ENCODE measurements around the gene ACAD10.
"Not testable (repeated sequence)": the region's sequence is repeated elsewhere in the genome, so short reads cannot be mapped to it uniquely, and the experiment has no call there.

Gene ACAD10

GRCh38 chr12:111687952-111688351 lies 2.1 kb downstream of the ACAD10 start:
- DNase-seq, result no peak

- no peak for DNase-seq
These were observed 5.4 kb downstream of the ACAD10 start for GRCh38 chr12:111691262-111691661.

DNA sequence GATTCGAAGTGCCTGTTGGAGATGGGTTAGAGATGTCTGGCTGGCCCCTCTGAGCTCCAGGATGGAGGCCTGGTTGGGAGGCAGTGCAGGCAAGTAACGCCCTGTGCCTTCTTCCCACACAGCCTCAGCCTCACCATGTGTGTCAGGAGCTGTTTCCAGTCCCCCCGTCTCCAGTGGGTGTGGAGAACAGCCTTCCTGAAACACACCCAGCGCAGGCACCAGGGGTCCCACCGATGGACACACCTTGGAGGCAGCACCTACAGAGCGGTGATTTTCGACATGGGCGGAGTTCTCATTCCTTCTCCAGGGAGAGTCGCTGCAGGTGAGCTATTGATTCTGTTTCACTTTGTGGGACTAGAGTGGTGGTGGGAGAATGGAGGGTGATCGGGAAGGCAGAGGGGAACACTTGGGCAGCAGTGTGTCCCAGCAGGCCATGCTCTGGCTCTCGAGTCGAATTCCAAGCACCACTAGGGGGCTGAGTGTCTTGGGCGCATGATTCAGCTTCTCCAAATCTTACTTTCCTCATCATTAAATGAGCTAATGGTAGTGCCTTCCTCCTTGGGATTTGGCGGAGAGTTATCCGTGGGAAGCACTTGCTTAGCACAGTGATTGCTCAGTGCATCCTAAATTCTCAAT lies 6.8 kb downstream of the ACAD10 start:
- DNase-seq, result peak in 1 of 2 experiments; percentile 1

GRCh38 chr12:111693818-111694217 lies 8.0 kb downstream of the ACAD10 start:
- DNase-seq, result no peak

GRCh38 chr12:111699962-111700361 lies 14.1 kb downstream of the ACAD10 start:
- DNase-seq, result no peak

GRCh38 chr12:111705672-111706071 lies 19.8 kb downstream of the ACAD10 start:
- DNase-seq, result no peak

DNA sequence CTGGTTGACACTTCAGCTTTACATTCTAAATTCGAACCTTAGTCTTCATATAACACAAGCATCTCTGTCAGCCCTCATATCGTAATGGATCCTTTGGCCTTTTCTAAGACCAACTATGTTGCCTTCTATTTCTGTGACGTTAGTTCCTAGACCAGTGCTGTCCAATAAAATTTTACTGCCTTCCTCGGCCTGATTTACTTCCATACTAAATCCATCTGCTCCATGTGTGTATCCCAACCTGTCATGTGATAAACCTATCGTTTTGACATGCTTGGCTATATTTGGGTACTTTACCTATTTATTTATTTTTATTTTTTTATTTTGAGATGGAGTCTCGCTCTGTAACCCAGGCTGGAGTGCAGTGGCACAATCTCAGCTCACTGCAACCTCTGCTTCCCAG lies 20.3 kb downstream of the ACAD10 start:
- no peak for DNase-seq

- no peak for DNase-seq
These were observed 29.4 kb downstream of the ACAD10 start for GRCh38 chr12:111715279-111715678.

- DNase-seq, result not testable (repeated sequence)
These were observed 33.5 kb downstream of the ACAD10 start for GRCh38 chr12:111719316-111719715.

DNA sequence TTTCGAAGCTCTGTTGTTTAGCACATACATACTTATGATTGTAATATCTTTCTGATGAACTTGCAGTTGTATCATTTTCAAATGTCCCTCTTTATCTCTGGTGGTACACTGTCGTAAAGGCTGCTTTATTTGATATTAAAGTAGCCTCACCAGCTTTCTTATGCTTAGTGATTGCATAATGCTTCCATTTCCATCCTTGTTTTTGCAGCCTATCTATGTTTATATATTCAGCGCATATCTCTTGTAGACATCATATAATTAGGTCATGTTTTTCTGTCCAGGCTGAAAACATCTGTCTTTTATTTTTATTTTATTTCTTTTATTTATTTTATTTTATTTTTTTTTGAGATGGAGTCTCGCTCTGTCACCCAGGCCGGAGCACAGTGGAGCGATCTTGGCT lies 34.6 kb downstream of the ACAD10 start:
- DNase-seq, result no peak

DNA sequence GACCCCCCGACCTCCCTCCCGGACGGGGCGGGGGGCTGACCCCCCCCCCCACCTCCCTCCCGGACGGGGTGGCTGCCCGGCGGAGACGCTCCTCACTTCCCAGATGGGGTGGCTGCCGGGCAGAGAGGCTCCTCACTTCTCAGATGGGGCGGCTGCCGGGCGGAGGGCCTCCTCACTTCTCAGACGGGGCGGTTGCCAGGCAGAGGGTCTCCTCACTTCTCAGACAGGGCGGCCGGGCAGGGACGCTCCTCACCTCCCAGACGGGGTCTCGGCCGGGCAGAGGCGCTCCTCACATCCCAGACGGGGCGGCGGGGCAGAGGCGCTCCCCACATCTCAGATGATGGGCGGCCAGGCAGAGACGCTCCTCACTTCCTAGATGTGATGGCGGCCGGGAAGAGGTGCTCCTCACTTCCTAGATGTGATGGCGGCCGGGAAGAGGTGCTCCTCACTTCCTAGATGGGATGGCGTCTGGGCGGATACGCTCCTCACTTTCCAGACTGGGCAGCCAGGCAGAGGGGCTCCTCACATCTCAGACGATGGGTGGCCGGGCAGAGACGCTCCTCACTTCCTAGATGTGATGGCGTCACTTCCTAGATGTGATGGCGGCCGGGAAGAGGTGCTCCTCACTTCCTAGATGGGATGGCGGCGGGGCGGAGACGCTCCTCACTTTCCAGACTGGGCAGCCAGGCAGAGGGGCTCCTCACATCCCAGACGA lies 38.0 kb downstream of the ACAD10 start:
- DNase-seq, result not testable (repeated sequence)

DNA sequence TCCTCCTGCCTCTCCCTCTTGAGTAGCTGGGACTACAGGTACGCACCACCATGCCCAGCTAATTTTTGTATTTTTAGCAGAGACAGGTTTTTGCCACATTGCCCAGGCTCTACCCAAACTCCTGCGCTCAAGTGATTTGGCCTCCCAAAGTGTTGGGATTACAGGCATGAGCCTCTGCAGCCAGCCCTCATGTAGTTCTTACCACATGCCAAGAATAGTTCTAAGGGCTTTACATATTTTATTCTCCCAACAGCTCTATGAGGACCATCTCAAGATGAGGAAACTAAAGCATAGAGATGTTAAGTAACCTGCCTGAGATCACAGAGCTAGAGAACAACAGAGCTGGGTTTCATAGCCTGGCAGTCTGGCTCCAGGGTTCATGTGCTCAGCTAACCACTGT lies 42.9 kb downstream of the ACAD10 start:
- no peak for DNase-seq

- no peak for DNase-seq
These were observed 44.6 kb downstream of the ACAD10 start for GRCh38 chr12:111730420-111730819.

DNA sequence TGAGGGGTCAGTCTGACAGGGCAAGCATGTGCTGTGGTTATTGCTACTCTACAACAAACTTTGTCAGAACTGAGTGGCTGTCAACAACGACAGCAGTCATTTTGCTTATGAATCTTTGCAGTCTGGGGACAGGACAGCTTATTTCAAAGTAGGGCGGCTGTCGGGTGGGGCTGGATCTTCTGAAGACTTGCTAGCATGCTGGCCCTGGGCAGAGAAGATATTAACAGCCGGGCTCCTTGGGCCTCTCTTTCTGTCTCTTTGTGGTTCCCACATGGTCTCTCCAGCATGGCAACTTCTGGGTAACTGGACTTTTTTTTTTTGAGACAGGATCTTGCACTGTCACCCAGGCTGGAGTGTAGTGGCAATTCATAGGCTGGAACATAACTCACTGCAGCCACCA lies 46.9 kb downstream of the ACAD10 start:
- no peak for DNase-seq

DNA sequence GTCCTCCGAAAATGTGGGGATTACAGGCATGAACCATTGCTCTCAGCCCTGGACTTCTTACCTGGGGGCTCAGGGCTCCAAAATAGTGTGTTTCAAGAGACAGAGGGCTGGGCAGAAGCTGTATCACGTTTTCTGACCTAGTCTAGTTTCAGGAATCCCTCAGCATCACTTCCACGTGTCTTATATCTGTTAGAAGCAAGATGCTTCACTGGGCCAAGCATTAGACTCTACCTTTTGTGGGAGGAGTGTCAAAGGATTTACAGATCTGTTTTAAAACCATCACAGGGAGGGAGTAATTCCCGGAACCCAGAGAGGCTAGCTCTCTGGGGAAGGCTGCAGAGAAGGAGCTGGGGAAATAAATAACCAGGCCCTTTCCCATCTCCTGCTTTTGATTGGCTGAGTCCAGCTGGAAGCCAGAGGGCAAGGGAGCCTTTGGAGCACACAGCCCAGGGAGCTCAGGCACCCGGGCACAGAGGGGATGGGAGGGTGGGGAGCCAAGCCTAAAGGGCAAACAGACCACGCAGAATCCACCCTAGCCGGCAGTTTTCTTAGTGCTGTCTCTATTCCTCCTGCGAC lies 47.6 kb downstream of the ACAD10 start:
- DNase-seq, result no peak

DNA sequence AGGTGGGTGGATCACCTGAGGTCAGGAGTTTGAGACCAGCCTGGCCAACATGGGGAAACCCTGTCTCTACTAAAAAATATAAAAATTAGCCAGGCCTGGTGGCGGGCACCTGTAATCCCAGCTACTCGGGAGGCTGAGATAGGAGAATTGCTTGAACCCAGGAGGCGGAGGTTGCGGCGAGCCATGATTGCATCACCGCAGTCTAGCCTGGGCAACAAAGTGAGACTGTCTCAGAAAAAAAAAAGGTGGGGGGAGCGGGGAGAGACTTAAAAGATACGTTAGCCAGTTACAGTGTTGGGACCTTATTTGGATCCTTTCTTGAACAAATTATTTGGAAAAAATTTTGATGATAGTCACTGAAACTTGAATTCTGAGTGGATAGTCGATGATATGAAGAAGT lies 53.7 kb downstream of the ACAD10 start:
- DNase-seq, result not testable (repeated sequence)

GRCh38 chr12:111741235-111741812 lies 55.5 kb downstream of the ACAD10 start:
- DNase-seq, result no peak

DNA sequence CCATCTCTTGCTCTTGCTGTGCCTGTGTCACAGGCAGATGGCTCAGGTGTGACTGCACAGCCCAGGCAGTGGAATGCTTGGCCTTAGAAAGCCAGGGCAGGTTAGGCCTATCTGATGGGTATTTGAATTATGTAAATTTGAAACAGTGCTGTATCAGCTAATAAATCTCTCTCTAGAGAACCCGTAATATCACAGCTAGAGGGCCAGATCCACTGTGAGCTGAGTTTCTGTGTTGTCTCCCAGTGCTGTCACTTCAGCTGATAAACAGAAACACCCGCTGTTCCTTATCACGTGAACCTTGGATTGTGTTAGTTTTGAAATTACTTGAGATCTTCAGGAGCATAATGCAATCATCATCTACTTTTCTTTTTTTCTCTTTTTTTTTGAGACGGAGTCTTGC lies 59.4 kb downstream of the ACAD10 start:
- no peak for DNase-seq

GRCh38 chr12:111747333-111747732 lies 61.5 kb downstream of the ACAD10 start:
- no peak for DNase-seq

DNA sequence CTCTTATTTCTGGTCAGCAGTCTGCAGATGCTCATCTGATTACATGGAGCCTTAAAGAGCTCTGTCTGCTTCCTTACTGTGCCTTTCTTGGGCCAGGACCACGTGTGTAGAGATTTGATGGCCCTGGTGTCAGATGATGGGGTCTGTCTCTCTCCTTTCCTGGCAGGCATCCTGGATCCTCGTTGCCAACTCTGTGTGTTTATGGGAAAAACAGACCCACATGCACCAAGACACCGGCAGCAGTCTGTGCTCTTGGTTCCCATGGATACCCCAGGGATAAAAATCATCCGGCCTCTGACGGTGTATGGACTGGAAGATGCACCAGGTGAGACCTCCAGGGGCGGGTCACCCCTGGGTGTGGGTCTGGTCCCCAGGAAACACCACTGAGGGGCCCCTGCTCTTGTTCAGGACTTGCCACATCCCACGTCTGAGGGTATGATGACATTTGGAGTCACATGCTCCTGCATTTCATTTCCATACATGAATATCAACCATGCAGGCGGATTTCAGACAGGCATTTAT lies 62.4 kb downstream of the ACAD10 start:
- DNase-seq, result no peak

GRCh38 chr12:111748867-111749266 lies 63.0 kb downstream of the ACAD10 start:
- no peak for DNase-seq

DNA sequence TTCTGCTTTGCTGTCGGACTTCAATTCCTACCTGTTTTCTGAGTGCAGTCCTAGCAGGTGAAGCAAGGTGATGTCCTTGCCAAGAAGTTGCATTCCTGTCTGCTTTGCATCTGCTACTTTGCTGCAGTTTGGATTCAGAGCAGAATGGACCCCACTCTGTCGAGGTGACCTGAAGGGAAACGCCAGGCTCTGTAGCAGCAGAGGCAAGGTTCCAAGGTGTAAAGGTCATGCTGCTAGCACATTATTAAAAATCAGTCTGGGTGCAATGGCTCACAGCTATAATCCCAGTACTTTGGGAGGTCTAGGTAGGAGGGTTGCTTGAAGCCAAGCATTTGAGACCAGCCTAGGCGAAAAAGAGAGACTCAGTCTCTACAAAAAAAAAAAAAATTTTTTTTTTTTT lies 63.5 kb downstream of the ACAD10 start:
- no peak for DNase-seq

DNA sequence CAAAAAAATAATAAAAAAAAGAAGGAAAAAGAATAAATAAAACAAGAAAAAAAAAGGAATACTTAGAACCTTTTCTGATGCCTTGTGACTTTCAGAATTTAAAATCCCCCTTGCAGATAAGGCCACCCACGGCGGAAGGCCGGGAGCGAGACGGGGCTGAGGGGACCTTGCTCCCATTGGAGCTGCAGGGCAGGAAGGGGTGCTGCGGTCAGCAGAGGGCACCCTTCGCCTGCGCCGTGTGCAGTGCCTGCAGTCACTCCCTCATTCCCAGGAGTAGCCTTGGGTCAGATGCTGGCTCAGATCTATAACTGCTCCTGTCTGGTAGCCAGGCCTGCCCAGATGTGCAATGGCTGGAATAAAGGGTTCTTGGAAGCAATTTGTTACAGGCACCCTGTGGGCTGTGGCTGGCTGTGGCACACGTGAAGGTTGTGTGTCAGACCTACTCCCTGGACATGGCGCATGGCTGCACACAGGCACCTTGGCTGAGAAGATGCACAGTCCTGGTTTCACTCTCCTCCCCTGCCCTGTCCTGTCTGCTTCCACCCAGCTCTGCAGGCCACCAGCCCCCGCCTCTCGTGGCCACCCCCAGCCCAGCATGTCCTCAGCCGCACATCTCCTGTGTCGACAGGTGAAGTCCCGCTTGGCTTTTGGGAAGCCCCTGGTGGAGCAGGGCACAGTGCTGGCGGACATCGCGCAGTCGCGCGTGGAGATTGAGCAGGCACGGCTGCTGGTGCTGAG lies 67.5 kb downstream of the ACAD10 start:
- peak in 1 of 2 experiments; percentile 32 for DNase-seq

Measured in NCI-H524 (cell line).